ENCODE results near the gene ASAH2. TPM values are rescaled to one million over a fixed set of nuclear protein-coding genes. Genes with fewer than 3 reads are reported as not detected.

ASAH2 gene
- total RNA-seq, 1 donor, result 1.5 TPM

DNA sequence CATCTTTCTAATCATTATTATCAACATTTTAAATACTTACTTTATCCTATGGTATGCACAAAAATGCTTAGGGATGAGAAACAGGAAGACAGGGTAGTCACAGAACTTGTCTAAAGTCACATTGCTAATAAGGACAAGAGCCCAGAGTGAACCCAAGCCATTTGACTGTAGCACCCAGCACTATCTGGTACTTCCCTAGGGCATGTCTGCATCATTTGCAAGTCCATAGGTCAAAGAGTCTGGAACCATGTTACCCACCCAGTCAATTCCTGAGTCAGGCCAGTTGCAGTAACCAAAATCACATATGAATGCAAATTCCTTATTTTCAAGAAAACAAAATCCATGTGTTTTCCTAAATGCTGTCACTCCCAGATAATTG lies 19.1 kb downstream of the ASAH2 start:
- DNase-seq (ENCODE audit: low read depth), result no peak
- no peak overlapping the region for H3K4me3 ChIP-seq (ENCODE audit: low read depth, low read length)
- TF ChIP-seq, protein P1, sequence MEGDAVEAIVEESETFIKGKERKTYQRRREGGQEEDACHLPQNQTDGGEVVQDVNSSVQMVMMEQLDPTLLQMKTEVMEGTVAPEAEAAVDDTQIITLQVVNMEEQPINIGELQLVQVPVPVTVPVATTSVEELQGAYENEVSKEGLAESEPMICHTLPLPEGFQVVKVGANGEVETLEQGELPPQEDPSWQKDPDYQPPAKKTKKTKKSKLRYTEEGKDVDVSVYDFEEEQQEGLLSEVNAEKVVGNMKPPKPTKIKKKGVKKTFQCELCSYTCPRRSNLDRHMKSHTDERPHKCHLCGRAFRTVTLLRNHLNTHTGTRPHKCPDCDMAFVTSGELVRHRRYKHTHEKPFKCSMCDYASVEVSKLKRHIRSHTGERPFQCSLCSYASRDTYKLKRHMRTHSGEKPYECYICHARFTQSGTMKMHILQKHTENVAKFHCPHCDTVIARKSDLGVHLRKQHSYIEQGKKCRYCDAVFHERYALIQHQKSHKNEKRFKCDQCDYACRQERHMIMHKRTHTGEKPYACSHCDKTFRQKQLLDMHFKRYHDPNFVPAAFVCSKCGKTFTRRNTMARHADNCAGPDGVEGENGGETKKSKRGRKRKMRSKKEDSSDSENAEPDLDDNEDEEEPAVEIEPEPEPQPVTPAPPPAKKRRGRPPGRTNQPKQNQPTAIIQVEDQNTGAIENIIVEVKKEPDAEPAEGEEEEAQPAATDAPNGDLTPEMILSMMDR (IDR thresholded peaks at IDR 0.05; ENCODE audit: insufficient read depth, low read length), result no peak

- DNase-seq (ENCODE audit: low read depth), result no peak
- TF ChIP-seq, protein P1 (IDR thresholded peaks at IDR 0.05; ENCODE audit: insufficient read depth, low read length), result no peak
- no peak overlapping the region for H3K4me3 ChIP-seq (ENCODE audit: low read depth, low read length)
Observed at GRCh38 chr10:50231515-50232260, 19.6 kb downstream of the ASAH2 start.

GRCh38 chr10:50229460-50229859 lies 21.9 kb downstream of the ASAH2 start:
- H3K4me3 ChIP-seq (ENCODE audit: low read depth, low read length), result no peak overlapping the region
- no peak for DNase-seq (ENCODE audit: low read depth)
- TF ChIP-seq, protein P1 (IDR thresholded peaks at IDR 0.05; ENCODE audit: insufficient read depth, low read length), result no peak

DNA sequence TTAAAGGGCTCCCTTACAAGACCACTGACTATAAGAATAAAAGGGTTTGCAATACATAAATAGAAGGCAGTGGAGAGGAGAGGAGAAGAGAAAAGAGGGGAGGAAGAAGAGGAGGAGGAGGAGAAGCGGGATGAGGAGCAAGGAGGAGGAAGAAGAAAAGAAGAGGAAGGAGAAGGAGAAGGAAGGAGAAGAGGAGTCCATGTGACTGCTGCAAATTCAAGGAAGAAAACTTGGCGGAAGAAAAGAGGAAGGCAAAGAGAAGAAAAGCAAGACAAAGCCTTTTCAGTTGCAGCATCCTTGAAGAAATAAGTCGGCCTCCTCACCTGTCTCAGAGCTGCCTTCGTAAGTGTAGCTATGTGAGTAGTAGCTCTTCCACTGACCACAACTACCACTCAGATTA lies 22.6 kb downstream of the ASAH2 start:
- TF ChIP-seq, protein P1 (IDR thresholded peaks at IDR 0.05; ENCODE audit: insufficient read depth, low read length), result no peak
- no peak overlapping the region for H3K4me3 ChIP-seq (ENCODE audit: low read depth, low read length)
- no peak for DNase-seq (ENCODE audit: low read depth)

DNA sequence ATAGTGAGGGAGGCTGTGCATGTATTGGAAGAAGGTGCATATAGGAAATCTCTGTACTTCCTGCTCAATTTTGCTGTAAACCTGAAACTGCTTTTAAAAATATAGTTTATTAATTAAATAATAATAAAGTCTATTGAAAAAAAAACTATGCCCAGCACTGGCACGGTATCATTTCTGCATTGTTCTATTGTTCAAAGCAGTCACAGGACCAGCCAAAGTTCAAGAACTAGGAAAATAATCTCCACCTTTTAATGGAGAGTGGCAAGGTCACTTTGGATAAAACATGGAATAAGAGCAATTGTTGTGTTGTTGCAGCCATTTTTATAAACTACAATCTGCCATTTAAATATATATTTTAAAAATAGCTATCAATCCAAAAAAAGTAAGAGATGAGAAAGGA lies 24.7 kb downstream of the ASAH2 start:
- H3K4me3 ChIP-seq (ENCODE audit: low read depth, low read length), result no peak overlapping the region
- DNase-seq (ENCODE audit: low read depth), result no peak
- TF ChIP-seq, protein P1 (IDR thresholded peaks at IDR 0.05; ENCODE audit: insufficient read depth, low read length), result no peak

DNA sequence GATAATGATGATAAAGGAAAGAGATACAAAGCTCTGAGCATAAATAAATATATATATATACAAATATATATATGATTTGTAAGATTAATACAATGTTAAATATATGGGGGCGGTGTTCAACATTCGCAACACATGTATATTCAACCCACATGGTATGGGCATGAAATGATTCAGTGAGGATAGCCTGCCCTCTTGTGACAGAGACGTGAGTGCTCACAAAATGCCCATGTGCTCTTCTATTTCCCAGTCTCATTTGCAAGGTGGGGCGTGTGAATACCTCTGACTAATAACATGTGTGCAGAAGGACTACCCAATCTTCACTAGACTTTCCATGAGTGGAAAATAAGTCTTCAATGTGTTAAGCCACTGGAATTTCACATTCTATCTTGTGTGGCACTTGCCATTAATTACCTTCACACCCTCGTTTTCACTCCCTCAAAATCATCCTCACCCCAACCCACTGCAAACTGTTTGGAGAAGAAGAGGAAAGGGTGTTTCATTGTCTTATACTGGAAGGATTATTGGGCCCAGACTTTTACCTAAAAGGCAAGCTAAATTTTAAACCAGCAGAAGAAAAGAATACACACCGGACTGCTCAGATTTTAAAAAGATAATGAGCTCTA lies 26.9 kb downstream of the ASAH2 start:
- DNase-seq (ENCODE audit: low read depth), result peak; percentile 64
- no peak overlapping the region for H3K4me3 ChIP-seq (ENCODE audit: low read depth, low read length)
- TF ChIP-seq, protein P1 (IDR thresholded peaks at IDR 0.05; ENCODE audit: insufficient read depth, low read length), result peak; percentile 55

All from fibroblast of the aortic adventitia (primary cell).